CD4-positive, alpha-beta T cell treated with Interleukin-17A for 1 hour (primary cell): ENCODE measurements around the gene HOXA13.

Experiments used
- DNase-seq: peaks from one replicate; pipeline ENCODE4 v3.0.0-alpha.2; 2020

The HOXA13 gene

GRCh38 chr7:27235387-27236311 lies 35.8 kb upstream of the HOXA13 start:
- DNase-seq, result no peak

- DNase-seq, result no peak
Observed at GRCh38 chr7:27229448-27229847, 29.6 kb upstream of the HOXA13 start.

- DNase-seq, result no peak
Observed at GRCh38 chr7:27224983-27225934, 25.4 kb upstream of the HOXA13 start.

GRCh38 chr7:27223941-27224575 lies 24.2 kb upstream of the HOXA13 start:
- no peak for DNase-seq

GRCh38 chr7:27221201-27221797 lies 21.4 kb upstream of the HOXA13 start:
- DNase-seq, result no peak

- DNase-seq, result no peak
Observed at GRCh38 chr7:27220440-27220955, 20.6 kb upstream of the HOXA13 start.

- no peak for DNase-seq
Observed at GRCh38 chr7:27219821-27220220, 19.9 kb upstream of the HOXA13 start.

GRCh38 chr7:27217951-27218350 lies 18.1 kb upstream of the HOXA13 start:
- no peak for DNase-seq

- DNase-seq, result no peak
Observed at GRCh38 chr7:27215356-27215755, 15.5 kb upstream of the HOXA13 start.

GRCh38 chr7:27214239-27214950 lies 14.5 kb upstream of the HOXA13 start:
- DNase-seq, result no peak

GRCh38 chr7:27213433-27214238 lies 13.7 kb upstream of the HOXA13 start:
- DNase-seq, result no peak

GRCh38 chr7:27212497-27213432 lies 12.9 kb upstream of the HOXA13 start:
- DNase-seq, result no peak

- no peak for DNase-seq
Observed at GRCh38 chr7:27211764-27212204, 11.9 kb upstream of the HOXA13 start.

- no peak for DNase-seq
Observed at GRCh38 chr7:27211084-27211446, 11.2 kb upstream of the HOXA13 start.

GRCh38 chr7:27210441-27211083 lies 10.7 kb upstream of the HOXA13 start:
- DNase-seq, result peak; percentile 38

- no peak for DNase-seq
Observed at GRCh38 chr7:27209933-27210440, 10.1 kb upstream of the HOXA13 start.

- DNase-seq, result no peak
Observed at GRCh38 chr7:27208998-27209397, 9.1 kb upstream of the HOXA13 start.

- DNase-seq, result no peak
Observed at GRCh38 chr7:27207348-27207985, 7.6 kb upstream of the HOXA13 start.
